GM12878 (cell line): Measurements from ENCODE around the gene RMI2. TPM values are rescaled to one million over a fixed set of nuclear protein-coding genes. Genes with fewer than 3 reads are reported as not detected.

ENCODE experiments used
- CREM ChIP-seq: IDR thresholded peaks from 2 replicates; pipeline ENCODE4 v1.6.1; 2014; ENCODE audit warnings: antibody characterized with exemption, low read depth
- FOXK2 ChIP-seq: fragments of 450-650 bp; IDR thresholded peaks from 2 replicates; pipeline ENCODE4 v1.6.1; 2017; ENCODE audit warnings: mild to moderate bottlenecking, moderate library complexity
- HDAC2 ChIP-seq: fragments of 200-600 bp; sonication (generic); IDR thresholded peaks from 2 replicates; pipeline ENCODE4 v1.6.1; 2017
- HDAC6 ChIP-seq: fragments of 200-600 bp; sonication (generic); IDR thresholded peaks from one replicate; pipeline ENCODE4 v1.8.0; 2017; ENCODE audit warnings: antibody characterized with exemption; ENCODE audit not compliant: unreplicated experiment
- MTA2 ChIP-seq: fragments of 450-650 bp; IDR thresholded peaks from 2 replicates; pipeline ENCODE4 v1.6.1; 2016; ENCODE audit warnings: low read depth, mild to moderate bottlenecking, moderate library complexity
- NFYA ChIP-seq: IDR thresholded peaks from 2 replicates; pipeline ENCODE4 v1.6.1; 2011; ENCODE audit warnings: low read depth, mild to moderate bottlenecking, low read length, improper control_type of control experiment, borderline replicate concordance
- PAX5 ChIP-seq: IDR thresholded peaks from 2 replicates; pipeline ENCODE4 v1.6.1; 2011; ENCODE audit warnings: low read depth, low read length, borderline replicate concordance
- PML ChIP-seq: IDR thresholded peaks from 2 replicates; pipeline ENCODE4 v1.6.1; 2012; ENCODE audit warnings: low read length, inconsistent platforms
- POLR2AphosphoS2 ChIP-seq: IDR thresholded peaks from 2 replicates; pipeline ENCODE4 v1.6.1; 2011; ENCODE audit warnings: low read depth, mild to moderate bottlenecking, low read length, improper control_type of control experiment, moderate library complexity
- SIN3A ChIP-seq: IDR thresholded peaks from 2 replicates; pipeline ENCODE4 v1.6.1; 2012; ENCODE audit warnings: low read depth, low read length, improper control_type of control experiment
- SMAD5 ChIP-seq: IDR thresholded peaks from 2 replicates; pipeline ENCODE4 v1.6.1; 2016; ENCODE audit warnings: antibody characterized with exemption, low read depth
- TCF7 ChIP-seq: IDR thresholded peaks from 2 replicates; pipeline ENCODE4 v1.6.1; 2014; ENCODE audit warnings: antibody characterized with exemption, borderline replicate concordance
- ZNF207 ChIP-seq: fragments of 450-650 bp; IDR thresholded peaks from 2 replicates; pipeline ENCODE4 v1.6.1; 2014; ENCODE audit warnings: antibody characterized with exemption, mild to moderate bottlenecking, borderline replicate concordance
- ZSCAN29 ChIP-seq: fragments of 450-650 bp; IDR thresholded peaks from 2 replicates; pipeline ENCODE4 v1.6.1; 2017; ENCODE audit warnings: mild to moderate bottlenecking, moderate library complexity
- polyA plus RNA-seq, 11 experiments: library from polyadenylated mRNA; depleted of rRNA in 4 of 11; unstranded in 6 of 11; stranded (reverse) in 5 of 11; fragments of >200 nt; fragmentation: Nextera tagmentation in 4 of 11; fragmentation: Illumina TruSeq in 1 of 11; extraction: Ambion mirVana in 4 of 11; extraction: Trizol in 1 of 11; gene quantifications; 1 replicate in 1 of 11; 2 replicates in 10 of 11; pipeline versions ENCODE4 v1.2.1 to v1.2.3, GENCODE V29; 2011 to 2016; ENCODE audit warnings: inconsistent platforms in 2 of 11, missing spikeins in 2 of 11, low read depth in 1 of 11
- total RNA-seq, 4 experiments: library from RNA; depleted of rRNA in 3 of 4; stranded (reverse); fragments of >200 nt in 3 of 4; fragmentation: Illumina TruSeq in 1 of 4; extraction: Trizol in 1 of 4; gene quantifications; 2 replicates each; pipeline versions ENCODE4 v1.2.1 to v1.2.3, GENCODE V29; 2013 to 2021
- TF ChIP-seq, protein P1 (sequence below): fragments of 450-650 bp; IDR thresholded peaks from 2 replicates; pipeline ENCODE4 v1.6.1; 2017; ENCODE audit warnings: mild to moderate bottlenecking, moderate library complexity
- TF ChIP-seq, protein P2 (sequence below): IDR thresholded peaks from 2 replicates; pipeline ENCODE4 v1.6.1; 2012; ENCODE audit warnings: mild to moderate bottlenecking, low read depth, low read length
- TF ChIP-seq, protein P3 (sequence below): IDR thresholded peaks from 2 replicates; pipeline ENCODE4 v1.6.1; 2012; ENCODE audit warnings: low read length, inconsistent platforms
- TF ChIP-seq, protein P4 (sequence below): fragments of 450-650 bp; IDR thresholded peaks from 2 replicates; pipeline ENCODE4 v1.6.1; 2017; ENCODE audit warnings: antibody characterized with exemption, mild to moderate bottlenecking, moderate library complexity

Gene RMI2
- total and polyA plus RNA-seq, 10 of the 15 experiments (the other 5 are each of a cell fraction or from before 2014, with no cell fraction given): 9.6 to 68.8 (median 32.1) TPM

DNA sequence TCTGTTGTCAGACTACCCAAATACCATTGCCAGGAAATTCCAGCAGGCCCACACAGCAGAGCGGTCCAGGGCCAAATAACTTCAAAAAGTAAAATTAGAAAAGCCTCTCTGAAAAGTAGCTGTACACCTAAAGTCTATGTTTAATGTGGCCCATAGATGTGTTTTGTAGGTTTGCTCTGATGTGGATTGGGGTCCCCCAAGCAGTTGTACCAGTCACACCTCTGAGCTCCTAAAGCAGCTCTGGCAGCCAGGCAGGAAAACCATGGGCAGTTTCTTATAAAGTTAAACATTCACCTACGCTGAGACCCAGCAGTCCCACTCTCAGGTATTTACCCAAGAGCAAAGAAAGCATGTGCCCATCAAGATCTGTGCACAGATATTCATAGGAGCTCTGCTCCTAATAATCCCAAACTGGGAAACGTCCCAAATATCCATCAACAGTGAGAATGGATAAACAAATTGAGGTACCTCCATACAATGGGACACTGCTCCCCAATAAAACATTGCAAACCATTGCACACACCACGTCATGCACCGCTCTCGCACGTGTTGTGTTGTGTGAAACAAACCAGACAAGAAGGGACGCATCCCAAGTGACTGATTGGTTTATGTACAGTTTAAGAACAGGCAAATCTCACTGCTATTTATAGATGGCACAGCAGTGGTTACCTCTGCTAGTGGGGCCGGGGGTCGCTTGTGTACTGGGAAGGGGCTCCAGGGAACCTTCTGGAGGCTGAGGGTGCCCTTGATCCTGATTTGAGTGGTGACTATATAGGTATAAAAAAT, 48.4 kb upstream of the RMI2 start (continued):
- TF ChIP-seq, protein P1, sequence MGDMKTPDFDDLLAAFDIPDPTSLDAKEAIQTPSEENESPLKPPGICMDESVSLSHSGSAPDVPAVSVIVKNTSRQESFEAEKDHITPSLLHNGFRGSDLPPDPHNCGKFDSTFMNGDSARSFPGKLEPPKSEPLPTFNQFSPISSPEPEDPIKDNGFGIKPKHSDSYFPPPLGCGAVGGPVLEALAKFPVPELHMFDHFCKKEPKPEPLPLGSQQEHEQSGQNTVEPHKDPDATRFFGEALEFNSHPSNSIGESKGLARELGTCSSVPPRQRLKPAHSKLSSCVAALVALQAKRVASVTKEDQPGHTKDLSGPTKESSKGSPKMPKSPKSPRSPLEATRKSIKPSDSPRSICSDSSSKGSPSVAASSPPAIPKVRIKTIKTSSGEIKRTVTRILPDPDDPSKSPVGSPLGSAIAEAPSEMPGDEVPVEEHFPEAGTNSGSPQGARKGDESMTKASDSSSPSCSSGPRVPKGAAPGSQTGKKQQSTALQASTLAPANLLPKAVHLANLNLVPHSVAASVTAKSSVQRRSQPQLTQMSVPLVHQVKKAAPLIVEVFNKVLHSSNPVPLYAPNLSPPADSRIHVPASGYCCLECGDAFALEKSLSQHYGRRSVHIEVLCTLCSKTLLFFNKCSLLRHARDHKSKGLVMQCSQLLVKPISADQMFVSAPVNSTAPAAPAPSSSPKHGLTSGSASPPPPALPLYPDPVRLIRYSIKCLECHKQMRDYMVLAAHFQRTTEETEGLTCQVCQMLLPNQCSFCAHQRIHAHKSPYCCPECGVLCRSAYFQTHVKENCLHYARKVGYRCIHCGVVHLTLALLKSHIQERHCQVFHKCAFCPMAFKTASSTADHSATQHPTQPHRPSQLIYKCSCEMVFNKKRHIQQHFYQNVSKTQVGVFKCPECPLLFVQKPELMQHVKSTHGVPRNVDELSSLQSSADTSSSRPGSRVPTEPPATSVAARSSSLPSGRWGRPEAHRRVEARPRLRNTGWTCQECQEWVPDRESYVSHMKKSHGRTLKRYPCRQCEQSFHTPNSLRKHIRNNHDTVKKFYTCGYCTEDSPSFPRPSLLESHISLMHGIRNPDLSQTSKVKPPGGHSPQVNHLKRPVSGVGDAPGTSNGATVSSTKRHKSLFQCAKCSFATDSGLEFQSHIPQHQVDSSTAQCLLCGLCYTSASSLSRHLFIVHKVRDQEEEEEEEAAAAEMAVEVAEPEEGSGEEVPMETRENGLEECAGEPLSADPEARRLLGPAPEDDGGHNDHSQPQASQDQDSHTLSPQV: peak; percentile 42; the same call in 1 of the 2 replicates
- TF ChIP-seq PML (no peak; the same call in 1 of the 2 replicates), TCF7 (no peak), HDAC2 (no peak), PAX5 (0 out of 2 replicates have a peak, but pooled peaks have one; percentile 42), POLR2AphosphoS2 (no peak), ZSCAN29 (no peak), SMAD5 (no peak), NFYA (no peak), ZNF207 (no peak), HDAC6 (no peak), MTA2 (no peak), FOXK2 (0 out of 2 replicates have a peak, but pooled peaks have one; percentile 17), SIN3A (no peak), CREM (0 out of 2 replicates have a peak, but pooled peaks have one; percentile 69)
- TF ChIP-seq, protein P2, sequence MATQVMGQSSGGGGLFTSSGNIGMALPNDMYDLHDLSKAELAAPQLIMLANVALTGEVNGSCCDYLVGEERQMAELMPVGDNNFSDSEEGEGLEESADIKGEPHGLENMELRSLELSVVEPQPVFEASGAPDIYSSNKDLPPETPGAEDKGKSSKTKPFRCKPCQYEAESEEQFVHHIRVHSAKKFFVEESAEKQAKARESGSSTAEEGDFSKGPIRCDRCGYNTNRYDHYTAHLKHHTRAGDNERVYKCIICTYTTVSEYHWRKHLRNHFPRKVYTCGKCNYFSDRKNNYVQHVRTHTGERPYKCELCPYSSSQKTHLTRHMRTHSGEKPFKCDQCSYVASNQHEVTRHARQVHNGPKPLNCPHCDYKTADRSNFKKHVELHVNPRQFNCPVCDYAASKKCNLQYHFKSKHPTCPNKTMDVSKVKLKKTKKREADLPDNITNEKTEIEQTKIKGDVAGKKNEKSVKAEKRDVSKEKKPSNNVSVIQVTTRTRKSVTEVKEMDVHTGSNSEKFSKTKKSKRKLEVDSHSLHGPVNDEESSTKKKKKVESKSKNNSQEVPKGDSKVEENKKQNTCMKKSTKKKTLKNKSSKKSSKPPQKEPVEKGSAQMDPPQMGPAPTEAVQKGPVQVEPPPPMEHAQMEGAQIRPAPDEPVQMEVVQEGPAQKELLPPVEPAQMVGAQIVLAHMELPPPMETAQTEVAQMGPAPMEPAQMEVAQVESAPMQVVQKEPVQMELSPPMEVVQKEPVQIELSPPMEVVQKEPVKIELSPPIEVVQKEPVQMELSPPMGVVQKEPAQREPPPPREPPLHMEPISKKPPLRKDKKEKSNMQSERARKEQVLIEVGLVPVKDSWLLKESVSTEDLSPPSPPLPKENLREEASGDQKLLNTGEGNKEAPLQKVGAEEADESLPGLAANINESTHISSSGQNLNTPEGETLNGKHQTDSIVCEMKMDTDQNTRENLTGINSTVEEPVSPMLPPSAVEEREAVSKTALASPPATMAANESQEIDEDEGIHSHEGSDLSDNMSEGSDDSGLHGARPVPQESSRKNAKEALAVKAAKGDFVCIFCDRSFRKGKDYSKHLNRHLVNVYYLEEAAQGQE: no peak
- TF ChIP-seq, protein P3, sequence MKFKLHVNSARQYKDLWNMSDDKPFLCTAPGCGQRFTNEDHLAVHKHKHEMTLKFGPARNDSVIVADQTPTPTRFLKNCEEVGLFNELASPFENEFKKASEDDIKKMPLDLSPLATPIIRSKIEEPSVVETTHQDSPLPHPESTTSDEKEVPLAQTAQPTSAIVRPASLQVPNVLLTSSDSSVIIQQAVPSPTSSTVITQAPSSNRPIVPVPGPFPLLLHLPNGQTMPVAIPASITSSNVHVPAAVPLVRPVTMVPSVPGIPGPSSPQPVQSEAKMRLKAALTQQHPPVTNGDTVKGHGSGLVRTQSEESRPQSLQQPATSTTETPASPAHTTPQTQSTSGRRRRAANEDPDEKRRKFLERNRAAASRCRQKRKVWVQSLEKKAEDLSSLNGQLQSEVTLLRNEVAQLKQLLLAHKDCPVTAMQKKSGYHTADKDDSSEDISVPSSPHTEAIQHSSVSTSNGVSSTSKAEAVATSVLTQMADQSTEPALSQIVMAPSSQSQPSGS: no peak
- TF ChIP-seq, protein P4, sequence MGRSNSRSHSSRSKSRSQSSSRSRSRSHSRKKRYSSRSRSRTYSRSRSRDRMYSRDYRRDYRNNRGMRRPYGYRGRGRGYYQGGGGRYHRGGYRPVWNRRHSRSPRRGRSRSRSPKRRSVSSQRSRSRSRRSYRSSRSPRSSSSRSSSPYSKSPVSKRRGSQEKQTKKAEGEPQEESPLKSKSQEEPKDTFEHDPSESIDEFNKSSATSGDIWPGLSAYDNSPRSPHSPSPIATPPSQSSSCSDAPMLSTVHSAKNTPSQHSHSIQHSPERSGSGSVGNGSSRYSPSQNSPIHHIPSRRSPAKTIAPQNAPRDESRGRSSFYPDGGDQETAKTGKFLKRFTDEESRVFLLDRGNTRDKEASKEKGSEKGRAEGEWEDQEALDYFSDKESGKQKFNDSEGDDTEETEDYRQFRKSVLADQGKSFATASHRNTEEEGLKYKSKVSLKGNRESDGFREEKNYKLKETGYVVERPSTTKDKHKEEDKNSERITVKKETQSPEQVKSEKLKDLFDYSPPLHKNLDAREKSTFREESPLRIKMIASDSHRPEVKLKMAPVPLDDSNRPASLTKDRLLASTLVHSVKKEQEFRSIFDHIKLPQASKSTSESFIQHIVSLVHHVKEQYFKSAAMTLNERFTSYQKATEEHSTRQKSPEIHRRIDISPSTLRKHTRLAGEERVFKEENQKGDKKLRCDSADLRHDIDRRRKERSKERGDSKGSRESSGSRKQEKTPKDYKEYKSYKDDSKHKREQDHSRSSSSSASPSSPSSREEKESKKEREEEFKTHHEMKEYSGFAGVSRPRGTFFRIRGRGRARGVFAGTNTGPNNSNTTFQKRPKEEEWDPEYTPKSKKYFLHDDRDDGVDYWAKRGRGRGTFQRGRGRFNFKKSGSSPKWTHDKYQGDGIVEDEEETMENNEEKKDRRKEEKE: no peak
